CD4-positive, alpha-beta T cell treated with Interleukin-4 for 4 hours (primary cell): Measurements from ENCODE around the gene COL23A1.

Source experiments
- DNase-seq: peaks from one replicate; pipeline ENCODE4 v3.0.0-alpha.2; 2020

Gene COL23A1

GRCh38 chr5:178587763-178588611 lies 2.2 kb downstream of the COL23A1 start:
- DNase-seq = no peak

- DNase-seq = no peak
Observed at GRCh38 chr5:178586396-178586795, 3.8 kb downstream of the COL23A1 start.

- peak; percentile 1 for DNase-seq
Observed at GRCh38 chr5:178585421-178585820, 4.8 kb downstream of the COL23A1 start.

- DNase-seq = no peak
Observed at GRCh38 chr5:178583279-178583678, 6.9 kb downstream of the COL23A1 start.

GRCh38 chr5:178582291-178582690 lies 7.9 kb downstream of the COL23A1 start:
- no peak for DNase-seq

- DNase-seq = no peak
Observed at GRCh38 chr5:178581621-178582020, 8.6 kb downstream of the COL23A1 start.

GRCh38 chr5:178580271-178580955 lies 9.8 kb downstream of the COL23A1 start:
- no peak for DNase-seq

- DNase-seq = no peak
Observed at GRCh38 chr5:178577944-178578343, 12.2 kb downstream of the COL23A1 start.

- no peak for DNase-seq
Observed at GRCh38 chr5:178577376-178577839, 12.8 kb downstream of the COL23A1 start.

- DNase-seq = no peak
Observed at GRCh38 chr5:178576591-178577351, 13.4 kb downstream of the COL23A1 start.

GRCh38 chr5:178573216-178573615 lies 17.0 kb downstream of the COL23A1 start:
- no peak for DNase-seq

GRCh38 chr5:178572617-178573016 lies 17.6 kb downstream of the COL23A1 start:
- no peak for DNase-seq

- DNase-seq = no peak
Observed at GRCh38 chr5:178569485-178569884, 20.7 kb downstream of the COL23A1 start.

GRCh38 chr5:178564811-178565550 lies 25.2 kb downstream of the COL23A1 start:
- DNase-seq = no peak

- DNase-seq = no peak
Observed at GRCh38 chr5:178564397-178564796, 25.8 kb downstream of the COL23A1 start.

GRCh38 chr5:178563621-178564020 lies 26.6 kb downstream of the COL23A1 start:
- DNase-seq = no peak

GRCh38 chr5:178561746-178562264 lies 28.4 kb downstream of the COL23A1 start:
- no peak for DNase-seq

- DNase-seq = no peak
Observed at GRCh38 chr5:178560911-178561310, 29.3 kb downstream of the COL23A1 start.

GRCh38 chr5:178557416-178557815 lies 32.8 kb downstream of the COL23A1 start:
- DNase-seq = no peak

- DNase-seq = no peak
Observed at GRCh38 chr5:178555771-178556211, 34.4 kb downstream of the COL23A1 start.

GRCh38 chr5:178555005-178555404 lies 35.2 kb downstream of the COL23A1 start:
- no peak for DNase-seq

GRCh38 chr5:178554311-178554710 lies 35.9 kb downstream of the COL23A1 start:
- no peak for DNase-seq
